ENCODE data around the gene CREBBP.

Gene CREBBP

DNA sequence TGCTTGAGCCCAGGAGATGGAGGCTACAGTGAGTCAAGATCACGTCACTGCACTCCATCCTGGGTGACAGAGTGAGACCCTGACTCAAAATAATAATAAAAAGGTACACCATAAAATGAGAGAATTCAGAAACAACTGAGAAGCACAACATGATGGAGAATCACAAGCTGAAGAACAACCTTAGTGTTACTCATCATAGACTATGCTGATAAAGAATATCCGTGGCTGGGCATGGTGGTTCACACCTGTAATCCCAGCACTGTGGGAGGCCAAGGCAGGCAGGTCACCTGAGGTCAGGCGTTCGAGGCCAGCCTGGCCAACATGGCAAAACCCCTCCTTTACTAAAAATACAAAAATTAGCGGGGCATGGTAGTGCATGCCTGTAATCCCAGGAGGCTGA lies 16.0 kb downstream of the CREBBP start:
- TF ChIP-seq, protein P1, sequence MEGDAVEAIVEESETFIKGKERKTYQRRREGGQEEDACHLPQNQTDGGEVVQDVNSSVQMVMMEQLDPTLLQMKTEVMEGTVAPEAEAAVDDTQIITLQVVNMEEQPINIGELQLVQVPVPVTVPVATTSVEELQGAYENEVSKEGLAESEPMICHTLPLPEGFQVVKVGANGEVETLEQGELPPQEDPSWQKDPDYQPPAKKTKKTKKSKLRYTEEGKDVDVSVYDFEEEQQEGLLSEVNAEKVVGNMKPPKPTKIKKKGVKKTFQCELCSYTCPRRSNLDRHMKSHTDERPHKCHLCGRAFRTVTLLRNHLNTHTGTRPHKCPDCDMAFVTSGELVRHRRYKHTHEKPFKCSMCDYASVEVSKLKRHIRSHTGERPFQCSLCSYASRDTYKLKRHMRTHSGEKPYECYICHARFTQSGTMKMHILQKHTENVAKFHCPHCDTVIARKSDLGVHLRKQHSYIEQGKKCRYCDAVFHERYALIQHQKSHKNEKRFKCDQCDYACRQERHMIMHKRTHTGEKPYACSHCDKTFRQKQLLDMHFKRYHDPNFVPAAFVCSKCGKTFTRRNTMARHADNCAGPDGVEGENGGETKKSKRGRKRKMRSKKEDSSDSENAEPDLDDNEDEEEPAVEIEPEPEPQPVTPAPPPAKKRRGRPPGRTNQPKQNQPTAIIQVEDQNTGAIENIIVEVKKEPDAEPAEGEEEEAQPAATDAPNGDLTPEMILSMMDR (IDR thresholded peaks at IDR 0.05): no peak
- no peak for TF ChIP-seq ZFX (IDR thresholded peaks at IDR 0.05; ENCODE audit: borderline replicate concordance)
- H3K27ac ChIP-seq: no peak overlapping the region

DNA sequence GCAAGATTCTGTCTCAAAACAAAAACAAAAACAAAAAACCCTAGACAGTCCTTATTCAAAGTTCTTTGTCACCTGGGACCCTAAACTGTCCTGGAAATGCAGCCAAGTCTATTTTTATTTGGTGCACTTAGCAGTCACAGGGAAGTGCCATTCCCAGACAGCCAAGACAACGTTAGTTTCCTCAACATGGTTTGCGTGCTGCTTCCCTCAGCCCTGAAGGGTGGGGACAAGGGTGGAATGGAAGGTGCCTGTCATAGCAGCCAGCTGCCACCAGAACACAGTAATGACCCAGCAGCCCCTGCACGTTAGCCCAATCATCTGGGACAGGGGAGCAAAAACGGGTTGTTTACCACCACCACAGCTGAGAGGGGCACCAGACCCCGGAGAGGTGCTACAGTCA lies 16.9 kb downstream of the CREBBP start:
- no peak for TF ChIP-seq ZFX (IDR thresholded peaks at IDR 0.05; ENCODE audit: borderline replicate concordance)

GRCh38 chr16:3861808-3862451 lies 18.6 kb downstream of the CREBBP start:
- TF ChIP-seq, protein P1 (IDR thresholded peaks at IDR 0.05): no peak
- TF ChIP-seq ZFX (IDR thresholded peaks at IDR 0.05; ENCODE audit: borderline replicate concordance): no peak

More for the DNA sequence above, 16.9 kb downstream of the CREBBP start:
- H3K27ac ChIP-seq: no peak overlapping the region

DNA sequence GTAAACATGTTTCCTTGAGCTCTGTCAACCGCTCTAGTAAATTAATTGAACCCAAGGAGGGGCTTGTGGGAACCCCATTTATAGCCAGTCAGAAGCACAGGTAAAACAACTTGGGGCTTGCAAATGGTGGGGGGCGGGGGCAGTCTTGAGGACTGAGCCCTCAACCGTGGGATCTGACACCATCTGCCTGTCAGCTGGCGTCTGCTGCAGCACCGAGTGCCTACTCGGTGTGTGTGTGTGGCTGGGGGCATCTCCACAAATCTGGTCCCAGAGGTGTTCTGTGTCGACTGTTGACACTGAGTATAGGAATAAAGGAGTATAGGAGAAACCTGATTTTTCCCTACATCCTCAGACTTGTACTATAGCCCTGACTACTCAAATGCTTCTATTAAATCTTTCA lies 20.6 kb downstream of the CREBBP start:
- no peak overlapping the region for H3K27ac ChIP-seq
- TF ChIP-seq ZFX (IDR thresholded peaks at IDR 0.05; ENCODE audit: borderline replicate concordance): no peak
- TF ChIP-seq, protein P1 (IDR thresholded peaks at IDR 0.05): no peak

More at GRCh38 chr16:3861808-3862451, 18.6 kb downstream of the CREBBP start:
- no peak overlapping the region for H3K27ac ChIP-seq

GRCh38 chr16:3858801-3859200 lies 21.7 kb downstream of the CREBBP start:
- TF ChIP-seq, protein P1 (IDR thresholded peaks at IDR 0.05): no peak
- no peak for TF ChIP-seq ZFX (IDR thresholded peaks at IDR 0.05; ENCODE audit: borderline replicate concordance)
- no peak overlapping the region for H3K27ac ChIP-seq

DNA sequence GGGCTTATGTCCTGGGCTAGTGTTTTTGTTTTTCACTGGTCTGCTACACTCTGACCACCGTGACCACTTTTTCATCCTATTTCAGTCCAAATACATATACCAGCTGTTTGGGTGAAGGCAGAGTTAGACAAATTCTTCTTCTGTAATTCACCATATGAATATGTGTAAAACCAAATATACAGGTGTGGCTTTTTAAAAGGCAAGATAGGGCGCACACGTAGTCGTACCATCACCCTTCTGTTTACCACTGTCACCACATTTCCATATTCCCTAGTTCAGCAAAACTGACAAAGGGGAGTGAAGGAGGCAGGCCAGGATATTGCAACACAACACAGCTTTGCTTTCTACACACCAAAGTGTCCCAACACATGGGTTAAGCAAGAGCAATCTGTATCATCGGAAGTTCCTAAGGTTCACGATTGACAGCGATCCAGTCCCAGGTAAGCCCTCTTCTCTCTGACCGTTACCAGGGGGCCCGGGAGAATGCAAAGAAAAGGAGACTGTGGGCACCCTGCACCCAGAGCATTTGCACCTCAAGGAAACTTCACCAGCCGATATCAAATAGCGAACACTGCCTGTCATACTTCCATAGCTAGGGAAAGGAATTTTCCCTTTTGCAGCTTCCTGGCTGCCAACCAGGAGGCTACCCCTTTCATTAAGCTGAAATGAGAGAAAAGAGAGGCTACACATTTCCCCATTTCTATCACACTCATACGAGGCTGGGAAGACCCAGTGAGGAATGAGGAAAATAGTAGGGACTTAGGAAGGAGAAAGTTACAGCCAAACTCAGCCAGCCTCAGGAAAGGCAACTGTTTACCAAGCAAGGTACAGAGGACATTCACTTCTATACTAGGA lies 23.1 kb downstream of the CREBBP start:
- TF ChIP-seq ZFX (IDR thresholded peaks at IDR 0.05; ENCODE audit: borderline replicate concordance): no peak
- TF ChIP-seq, protein P1 (IDR thresholded peaks at IDR 0.05): no peak
- no peak overlapping the region for H3K27ac ChIP-seq

GRCh38 chr16:3856367-3857141 lies 24.0 kb downstream of the CREBBP start:
- H3K27ac ChIP-seq: no peak overlapping the region
- TF ChIP-seq ZFX (IDR thresholded peaks at IDR 0.05; ENCODE audit: borderline replicate concordance): no peak
- TF ChIP-seq, protein P1 (IDR thresholded peaks at IDR 0.05): no peak
